OCI-LY3 (cell line): Measurements from ENCODE around the gene ASIC3.

ENCODE experiments used
- H2AFZ ChIP-seq: fragments of 200-600, 300-600 bp; shearing (Covaris generic); 2 replicates; pipeline ENCODE4 v1.6.0; 2014; ENCODE audit warnings: antibody characterized with exemption, low read depth, low read length
- H3K27ac ChIP-seq: fragments of 200-600, 300-600 bp; sonication (generic); 2 replicates; pipeline ENCODE4 v1.5.1; 2014; ENCODE audit warnings: mild to moderate bottlenecking, low read length, moderate library complexity, mixed read lengths
- H3K27me3 ChIP-seq: fragments of 200-600, 300-600 bp; sonication (generic); 2 replicates; pipeline ENCODE4 v1.6.1; 2014; ENCODE audit warnings: low read depth, low read length, mixed read lengths
- H3K36me3 ChIP-seq: fragments of 200-600, 300-600 bp; sonication (generic); replicated peaks from 2 replicates; pipeline ENCODE3; 2014; ENCODE audit warnings: low read depth, low read length, mixed read lengths
- H3K4me1 ChIP-seq: fragments of 300-600, 200-600 bp; sonication (generic); 2 replicates; pipeline ENCODE4 v1.6.1; 2014; ENCODE audit warnings: low read length, mixed read lengths
- H3K4me2 ChIP-seq: fragments of 200-600, 300-600 bp; sonication (generic); 2 replicates; pipeline ENCODE4 v1.6.1; 2014; ENCODE audit warnings: low read length, mixed read lengths
- H3K4me3 ChIP-seq: fragments of 300-600, 200-600 bp; sonication (generic); 2 replicates; pipeline ENCODE4 v1.5.1; 2014; ENCODE audit warnings: antibody characterized with exemption, mild to moderate bottlenecking, low read length, moderate library complexity
- H3K79me2 ChIP-seq: fragments of 300-600, 200-600 bp; shearing (Covaris generic); 2 replicates; pipeline ENCODE4 v1.6.1; 2014; ENCODE audit warnings: mild to moderate bottlenecking, low read length, mixed read lengths
- H3K9ac ChIP-seq: fragments of 300-600, 200-600 bp; shearing (Covaris generic); 2 replicates; pipeline ENCODE4 v1.6.0; 2014; ENCODE audit warnings: mild to moderate bottlenecking, low read length, moderate library complexity
- H3K9me3 ChIP-seq: fragments of 200-600, 300-600 bp; shearing (Covaris generic); 2 replicates; pipeline ENCODE4 v1.6.1; 2014; ENCODE audit warnings: low read length, mixed read lengths; ENCODE audit not compliant: insufficient read depth
- H4K20me1 ChIP-seq: fragments of 200-600, 300-600 bp; sonication (generic); 2 replicates; pipeline ENCODE4 v1.6.1; 2016; ENCODE audit warnings: low read length, mixed read lengths; ENCODE audit not compliant: insufficient read depth
- CTCF ChIP-seq: fragments of 200-600, 300-600 bp; sonication (generic); IDR thresholded peaks from 2 replicates; pipeline ENCODE4 v1.5.1; 2014; ENCODE audit warnings: antibody characterized with exemption, low read length, low read depth
- EZH2phosphoT487 ChIP-seq: fragments of 200-600 bp; shearing (Covaris generic); IDR thresholded peaks from 2 replicates; pipeline ENCODE4 v1.6.1; 2018; ENCODE audit warnings: antibody characterized with exemption, mixed run types, low read depth

ASIC3 gene

GRCh38 chr7:151074817-151075661 lies 26.7 kb downstream of the ASIC3 start:
- Histone ChIP-seq H3K27ac (no peak overlapping the region), H3K9ac (no peak overlapping the region), H3K4me1 (peaks cover 20% of the 10 kb centered on the region), H4K20me1 (no peaks in the 10 kb centered on the region), H3K79me2 (peaks cover 18% of the 10 kb centered on the region), H3K36me3 (peaks cover 26% of the 10 kb centered on the region), H3K4me3 (no peak overlapping the region), H3K9me3 (no peaks in the 10 kb centered on the region), H3K4me2 (no peak overlapping the region), H3K27me3 (no peaks in the 10 kb centered on the region), H2AFZ (no peak overlapping the region)
- TF ChIP-seq CTCF, result no peak
- TF ChIP-seq EZH2phosphoT487, result no peak

GRCh38 chr7:151075662-151075971 lies 27.3 kb downstream of the ASIC3 start:
- TF ChIP-seq CTCF, result no peak
- TF ChIP-seq EZH2phosphoT487, result no peak
- Histone ChIP-seq H2AFZ (no peak overlapping the region), H3K79me2 (peaks cover 24% of the 10 kb centered on the region), H3K4me1 (peaks cover 20% of the 10 kb centered on the region), H3K4me2 (no peak overlapping the region), H3K4me3 (no peak overlapping the region), H4K20me1 (no peaks in the 10 kb centered on the region), H3K36me3 (peaks cover 23% of the 10 kb centered on the region), H3K9me3 (no peaks in the 10 kb centered on the region), H3K9ac (no peak overlapping the region), H3K27ac (no peak overlapping the region), H3K27me3 (no peaks in the 10 kb centered on the region)

- no peaks in the 10 kb centered on the region for H3K27me3 ChIP-seq
- H3K4me2 ChIP-seq, result no peak overlapping the region
Observed at GRCh38 chr7:151075978-151076426, 27.7 kb downstream of the ASIC3 start.

More at GRCh38 chr7:151075978-151076426, 27.7 kb downstream of the ASIC3 start:
- Histone ChIP-seq H4K20me1 (no peaks in the 10 kb centered on the region), H3K36me3 (peaks cover 23% of the 10 kb centered on the region), H3K79me2 (peaks cover 24% of the 10 kb centered on the region), H3K9me3 (no peaks in the 10 kb centered on the region), H2AFZ (no peak overlapping the region), H3K4me3 (no peak overlapping the region), H3K9ac (no peak overlapping the region), H3K4me1 (peaks cover 20% of the 10 kb centered on the region), H3K27ac (no peak overlapping the region)
- TF ChIP-seq CTCF (no peak), EZH2phosphoT487 (no peak)
